GM23248 (cell line): ENCODE data around the gene NR2F6.

ENCODE experiments used
- EZH2 ChIP-seq: fragments of 200-600 bp; sonication (generic); IDR thresholded peaks from 2 replicates; pipeline ENCODE4 v1.6.1; 2018; ENCODE audit warnings: antibody characterized with exemption, mild to moderate bottlenecking; ENCODE audit not compliant: insufficient read depth, poor library complexity, severe bottlenecking
- EZH2phosphoT487 ChIP-seq: fragments of 200-600 bp; sonication (generic); IDR thresholded peaks from 2 replicates; pipeline ENCODE4 v1.6.1; 2018; ENCODE audit warnings: antibody characterized with exemption, moderate library complexity, mild to moderate bottlenecking, low read depth; ENCODE audit not compliant: insufficient read depth

DNA sequence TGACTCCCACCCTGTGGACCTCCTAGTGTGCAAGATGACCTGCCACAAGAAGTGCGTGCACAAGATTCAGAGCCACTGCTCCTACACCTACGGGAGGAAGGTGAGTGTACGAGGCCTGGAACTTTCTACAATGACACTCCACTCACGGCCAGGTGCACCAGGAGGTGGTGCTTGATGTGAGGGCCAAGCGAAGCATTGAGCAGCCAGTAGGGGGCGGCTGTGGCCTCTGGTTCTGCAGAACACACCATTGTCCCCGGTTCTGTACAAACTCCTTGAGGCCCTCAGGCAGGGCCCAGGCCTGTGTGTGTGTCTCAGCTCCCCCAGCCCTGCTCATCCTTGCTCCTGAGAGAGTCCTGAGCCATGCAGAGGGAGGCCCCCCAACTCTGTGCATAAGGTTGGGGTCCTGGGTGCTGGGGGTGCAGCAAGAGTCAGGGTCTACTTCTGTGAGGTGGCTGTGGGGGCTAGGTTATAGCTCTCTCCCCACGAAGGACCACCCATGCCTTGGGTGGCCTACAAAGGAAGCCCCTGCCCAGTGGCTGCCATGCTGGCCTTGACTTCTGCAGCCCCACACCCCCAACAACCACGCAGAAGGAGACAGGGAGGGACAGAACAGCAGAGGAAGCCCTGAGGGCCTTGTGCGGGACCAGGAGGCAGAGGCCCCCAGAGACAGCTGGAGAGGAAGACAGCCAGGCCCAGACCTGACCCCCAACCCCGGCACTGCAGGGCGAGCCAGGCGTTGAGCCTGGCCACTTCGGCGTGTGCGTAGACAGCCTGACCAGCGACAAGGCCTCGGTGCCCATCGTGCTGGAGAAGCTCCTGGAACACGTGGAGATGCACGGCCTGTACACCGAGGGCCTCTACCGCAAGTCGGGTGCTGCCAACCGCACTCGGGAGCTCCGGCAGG lies 40.2 kb downstream of the NR2F6 start:
- TF ChIP-seq EZH2phosphoT487 (no peak), EZH2 (no peak)
